ENCODE results near the gene PTPRH.
"Not testable (repeated sequence)": the region's sequence is repeated elsewhere in the genome, so short reads cannot be mapped to it uniquely, and the experiment has no call there.

The PTPRH gene

DNA sequence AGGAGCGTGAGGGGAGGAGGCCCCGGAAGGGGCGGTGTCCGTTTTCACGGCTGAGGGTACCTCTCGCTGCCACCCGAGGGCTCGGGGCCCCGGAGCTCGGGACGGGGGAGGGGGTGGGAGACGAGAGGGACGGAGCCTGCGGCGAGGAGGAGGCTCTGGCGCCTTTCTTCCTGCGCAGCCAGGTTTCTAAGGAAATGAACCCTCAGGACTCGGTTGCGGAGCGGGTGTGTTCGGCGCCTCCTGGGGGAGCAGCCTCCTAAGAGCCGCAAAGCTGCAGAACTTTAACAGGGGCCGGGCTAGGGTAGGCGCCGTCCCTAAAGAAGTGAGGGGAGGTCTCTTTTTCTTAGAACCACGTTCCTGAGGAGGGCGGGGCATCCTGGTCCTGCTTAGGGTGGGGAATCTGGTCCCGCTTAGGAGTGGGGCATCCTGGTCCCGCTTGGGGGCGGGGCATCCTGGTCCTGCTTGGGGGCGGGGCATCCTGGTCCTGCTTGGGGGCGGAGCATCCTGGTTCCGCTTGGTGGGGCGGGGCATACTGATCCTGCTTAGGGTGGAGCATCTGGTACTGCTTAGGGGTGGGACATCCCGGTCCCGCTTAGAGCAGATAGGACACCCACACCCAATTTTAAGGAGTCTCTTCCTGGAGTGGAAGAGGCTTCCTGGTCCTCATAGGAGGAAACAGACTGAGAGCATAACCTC lies 35.4 kb downstream of the PTPRH start:
- Histone ChIP-seq H3K36me3 (no peaks in the 10 kb centered on the region), H3K27me3 (peaks cover 100% of the 10 kb centered on the region), H3K9me3 (no peaks in the 10 kb centered on the region), H3K4me1 (ENCODE audit: control insufficient read depth in 1 of 2, insufficient read depth in 1 of 2, low read depth in 1 of 2, low read length in 1 of 2) (no peaks in the 10 kb centered on the region), H3K4me3 (ENCODE audit: low read depth in 1 of 2, low read length in 1 of 2) (no peak overlapping the region), H3K27ac (no peak overlapping the region)
- no peak for TF ChIP-seq CTCF (IDR thresholded peaks at IDR 0.05)

- Histone ChIP-seq H3K36me3 (no peaks in the 10 kb centered on the region), H3K4me1 (ENCODE audit: control insufficient read depth in 1 of 2, insufficient read depth in 1 of 2, low read depth in 1 of 2, low read length in 1 of 2) (no peaks in the 10 kb centered on the region), H3K27ac (no peak overlapping the region), H3K27me3 (peaks cover 100% of the 10 kb centered on the region), H3K4me3 (ENCODE audit: low read depth in 1 of 2, low read length in 1 of 2) (no peak overlapping the region), H3K9me3 (no peaks in the 10 kb centered on the region)
- TF ChIP-seq CTCF (IDR thresholded peaks at IDR 0.05): no peak
Measured at GRCh38 chr19:55173186-55173713, 36.1 kb downstream of the PTPRH start.

- Histone ChIP-seq H3K9me3 (no peaks in the 10 kb centered on the region), H3K27me3 (peaks cover 99% of the 10 kb centered on the region), H3K4me1 (ENCODE audit: control insufficient read depth in 1 of 2, insufficient read depth in 1 of 2, low read depth in 1 of 2, low read length in 1 of 2) (no peaks in the 10 kb centered on the region), H3K36me3 (no peaks in the 10 kb centered on the region), H3K27ac (no peak overlapping the region), H3K4me3 (ENCODE audit: low read depth in 1 of 2, low read length in 1 of 2) (no peak overlapping the region)
- TF ChIP-seq CTCF (IDR thresholded peaks at IDR 0.05): no peak
Measured at GRCh38 chr19:55172741-55173140, 36.6 kb downstream of the PTPRH start.

- peaks cover 99% of the 10 kb centered on the region for H3K27me3 ChIP-seq
- not testable (repeated sequence) for H3K27ac ChIP-seq; H3K4me3 ChIP-seq (ENCODE audit: low read depth in 1 of 2, low read length in 1 of 2)
Measured at GRCh38 chr19:55172318-55172717, 37.0 kb downstream of the PTPRH start.

DNA sequence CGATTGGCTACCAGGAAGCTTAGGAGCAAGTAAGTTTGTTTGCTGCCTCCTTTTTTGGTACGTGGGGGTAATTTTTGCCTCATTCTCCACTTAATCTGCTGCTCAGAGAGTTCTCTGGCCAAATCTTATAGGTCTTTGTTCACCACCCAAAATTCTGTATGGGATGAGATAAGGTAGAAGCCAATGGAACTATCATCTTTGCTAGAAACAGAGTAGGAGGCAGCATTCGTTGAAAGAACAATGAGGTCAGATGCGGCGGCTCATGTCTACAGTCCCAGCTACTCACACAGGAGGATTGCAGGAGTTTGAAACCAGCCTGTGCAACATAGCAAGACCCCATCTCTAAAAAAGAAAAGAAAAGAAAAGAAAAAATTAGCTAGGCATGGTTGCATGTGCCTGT lies 37.9 kb downstream of the PTPRH start:
- peaks cover 99% of the 10 kb centered on the region for H3K27me3 ChIP-seq
- no peaks in the 10 kb centered on the region for H3K9me3 ChIP-seq
- no peak overlapping the region for H3K27ac ChIP-seq
- no peaks in the 10 kb centered on the region for H3K36me3 ChIP-seq
- TF ChIP-seq CTCF (IDR thresholded peaks at IDR 0.05): no peak
- peaks cover 6 to 8% of the 10 kb centered on the region in 2 experiments for H3K4me1 ChIP-seq (ENCODE audit: control insufficient read depth in 1 of 2, insufficient read depth in 1 of 2, low read depth in 1 of 2, low read length in 1 of 2)
- no peak overlapping the region for H3K4me3 ChIP-seq (ENCODE audit: low read depth in 1 of 2, low read length in 1 of 2)

More at GRCh38 chr19:55172318-55172717, 37.0 kb downstream of the PTPRH start:
- not testable (repeated sequence) for H3K36me3 ChIP-seq; H3K4me1 ChIP-seq (ENCODE audit: control insufficient read depth in 1 of 2, insufficient read depth in 1 of 2, low read depth in 1 of 2, low read length in 1 of 2); H3K9me3 ChIP-seq

- Histone ChIP-seq H3K4me3 (ENCODE audit: low read depth in 1 of 2, low read length in 1 of 2) (no peak overlapping the region), H3K27me3 (peaks cover 99% of the 10 kb centered on the region), H3K4me1 (ENCODE audit: control insufficient read depth in 1 of 2, insufficient read depth in 1 of 2, low read depth in 1 of 2, low read length in 1 of 2) (peaks cover 8 to 13% of the 10 kb centered on the region in 2 experiments), H3K27ac (no peak overlapping the region), H3K36me3 (no peaks in the 10 kb centered on the region), H3K9me3 (no peaks in the 10 kb centered on the region)
- no peak for TF ChIP-seq CTCF (IDR thresholded peaks at IDR 0.05)
Measured at GRCh38 chr19:55169136-55169535, 40.2 kb downstream of the PTPRH start.
